Esophagus squamous epithelium (tissue), 5 donors: Measurements from ENCODE around the gene KLHL6. TPM values are rescaled to one million over a fixed set of nuclear protein-coding genes. Genes with fewer than 3 reads are reported as not detected.

Experiments
- DNase-seq: peaks from one replicate; lab custom pipeline; 2025; lab: John Stamatoyannopoulos, UW
- H3K27ac ChIP-seq, 4 donors: fragments of 200-600 bp; sonication (generic); one replicate each; pipeline ENCODE4 v1.5.1; 2016 to 2019; ENCODE audit warnings: mild to moderate bottlenecking in 1 of 4
- H3K27me3 ChIP-seq, 4 donors: fragments of 200-600 bp; sonication (generic); 1 replicate in 3 of 4; 2 replicates in 1 of 4; pipeline versions ENCODE4 v1.5.1 to v1.6.0; 2017 to 2021; ENCODE audit warnings: antibody characterized with exemption in 1 of 4
- H3K36me3 ChIP-seq, 3 donors: fragments of 200-600 bp; sonication (generic); one replicate each; pipeline ENCODE4 v1.5.1; 2016 to 2019
- H3K4me1 ChIP-seq, 3 donors: fragments of 200-600 bp; sonication (generic); one replicate each; pipeline ENCODE4 v1.5.1; 2017 to 2019
- H3K4me3 ChIP-seq, 4 donors: fragments of 200-600 bp; sonication (generic); 1 replicate in 3 of 4; 2 replicates in 1 of 4; pipeline ENCODE4 v1.5.1; 2016 to 2019; ENCODE audit warnings: mild to moderate bottlenecking in 2 of 4, moderate library complexity in 1 of 4
- H3K9me3 ChIP-seq, 3 donors: fragments of 200-600 bp; sonication (generic); one replicate each; pipeline ENCODE4 v1.5.1; 2016 to 2019
- POLR2A ChIP-seq, 4 donors: fragments of 450-650 bp; IDR thresholded peaks; one replicate each; pipeline ENCODE4 v1.6.1; 2017; ENCODE audit warnings: antibody characterized with exemption in 4 of 4, mild to moderate bottlenecking in 4 of 4, moderate library complexity in 3 of 4
- WGBS, 2 donors: methylation state at CpG; one replicate each; pipeline ENCODE4 v1.1.5; 2018; 5-methylcytosine and 5-hydroxymethylcytosine counted together
- intact Hi-C: fragments of 100-400 bp; cut with DNase I; formaldehyde crosslinking; loops from one replicate; pipeline ENCODE4 v1.15.0; 2022
- total RNA-seq, 4 donors: library from RNA; depleted of rRNA; stranded (reverse); fragments of >200 nt; gene quantifications; one replicate each; pipeline ENCODE4 v1.1.0, GENCODE V29; 2016
- TF ChIP-seq, protein P1 (sequence below), 6 experiments: fragments of 450-650 bp in 4 of 6; fragments of 200-600 bp in 2 of 6; sonication (generic) in 2 of 6; IDR thresholded peaks; one replicate each; pipeline ENCODE4 v1.5.1; 2016 to 2019; ENCODE audit warnings: antibody characterized with exemption in 6 of 6, mild to moderate bottlenecking in 4 of 6, moderate library complexity in 4 of 6
- donor health status: DM: yes; HTN: yes; CAD: no.

The KLHL6 gene
- total RNA-seq, 4 donors from 2014 or later, result 0.66 to 2.7 (median 1.8) TPM; not detected in 1

GRCh38 chr3:183460081-183461055 is 95.1 kb downstream of the KLHL6 start:
- TF ChIP-seq, protein P1, sequence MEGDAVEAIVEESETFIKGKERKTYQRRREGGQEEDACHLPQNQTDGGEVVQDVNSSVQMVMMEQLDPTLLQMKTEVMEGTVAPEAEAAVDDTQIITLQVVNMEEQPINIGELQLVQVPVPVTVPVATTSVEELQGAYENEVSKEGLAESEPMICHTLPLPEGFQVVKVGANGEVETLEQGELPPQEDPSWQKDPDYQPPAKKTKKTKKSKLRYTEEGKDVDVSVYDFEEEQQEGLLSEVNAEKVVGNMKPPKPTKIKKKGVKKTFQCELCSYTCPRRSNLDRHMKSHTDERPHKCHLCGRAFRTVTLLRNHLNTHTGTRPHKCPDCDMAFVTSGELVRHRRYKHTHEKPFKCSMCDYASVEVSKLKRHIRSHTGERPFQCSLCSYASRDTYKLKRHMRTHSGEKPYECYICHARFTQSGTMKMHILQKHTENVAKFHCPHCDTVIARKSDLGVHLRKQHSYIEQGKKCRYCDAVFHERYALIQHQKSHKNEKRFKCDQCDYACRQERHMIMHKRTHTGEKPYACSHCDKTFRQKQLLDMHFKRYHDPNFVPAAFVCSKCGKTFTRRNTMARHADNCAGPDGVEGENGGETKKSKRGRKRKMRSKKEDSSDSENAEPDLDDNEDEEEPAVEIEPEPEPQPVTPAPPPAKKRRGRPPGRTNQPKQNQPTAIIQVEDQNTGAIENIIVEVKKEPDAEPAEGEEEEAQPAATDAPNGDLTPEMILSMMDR (IDR thresholded peaks at IDR 0.05), result no peak
- no peak for TF ChIP-seq POLR2A (IDR thresholded peaks at IDR 0.05)
- no peaks in the 10 kb centered on the region for H3K9me3 ChIP-seq
- DNase-seq, result no peak
- H3K27ac ChIP-seq, result no peak overlapping the region
- H3K27me3 ChIP-seq, result no peaks in the 10 kb centered on the region
- no peaks in the 10 kb centered on the region for H3K4me1 ChIP-seq
- no peak overlapping the region for H3K4me3 ChIP-seq
- WGBS, 2 donors, result 83 to 85% methylated on average over 7 of the region's 7 CpGs
- intact Hi-C loops, result no loop called here
- no peaks in the 10 kb centered on the region for H3K36me3 ChIP-seq

DNA sequence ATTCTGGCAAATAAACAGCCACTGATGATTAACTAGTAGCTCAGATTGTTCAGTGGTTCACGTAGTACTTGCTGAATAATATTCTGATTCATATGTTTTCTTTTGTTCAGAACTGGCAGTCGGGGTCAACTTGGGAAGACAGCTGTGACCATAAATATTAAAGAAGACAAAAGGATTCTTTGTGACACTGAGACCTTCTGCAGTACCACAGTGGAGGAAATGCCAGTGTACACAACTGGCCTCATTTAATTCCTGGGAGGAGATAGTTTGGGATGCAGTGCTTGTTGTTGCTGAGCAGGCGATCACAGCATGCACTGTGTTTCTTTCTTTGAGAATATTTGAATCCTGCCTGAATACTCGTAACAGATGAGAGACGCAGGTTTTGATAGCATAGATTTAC is 100.4 kb downstream of the KLHL6 start:
- Histone ChIP-seq H3K27me3 (no peaks in the 10 kb centered on the region), H3K4me1 (peaks cover 0 to under 1% (median 0%) of the 10 kb centered on the region in 3 donors), H3K9me3 (no peaks in the 10 kb centered on the region), H3K4me3 (no peak overlapping the region), H3K27ac (no peak overlapping the region), H3K36me3 (no peaks in the 10 kb centered on the region)
- TF ChIP-seq, protein P1 (IDR thresholded peaks at IDR 0.05), result no peak
- intact Hi-C loops, result no loop called here
- WGBS, 2 donors, result 71 to 77% methylated on average over 5 of the region's 5 CpGs
- no peak for DNase-seq

GRCh38 chr3:183454064-183454463 is 101.4 kb downstream of the KLHL6 start:
- Histone ChIP-seq H3K4me1 (peaks cover 0 to 11% (median 0%) of the 10 kb centered on the region in 3 donors), H3K36me3 (no peaks in the 10 kb centered on the region), H3K27ac (no peak overlapping the region), H3K4me3 (no peak overlapping the region), H3K9me3 (no peaks in the 10 kb centered on the region), H3K27me3 (no peaks in the 10 kb centered on the region)
- TF ChIP-seq POLR2A (IDR thresholded peaks at IDR 0.05), result no peak
- TF ChIP-seq, protein P1 (IDR thresholded peaks at IDR 0.05), result no peak
- no peak for DNase-seq
- intact Hi-C loops, result no loop called here
- WGBS, 2 donors, result 94 to 96% methylated on average over 4 of the region's 4 CpGs

- Histone ChIP-seq H3K36me3 (no peaks in the 10 kb centered on the region), H3K9me3 (no peaks in the 10 kb centered on the region), H3K27ac (peak overlapping the region in 1 of 4 donors; percentile 30), H3K27me3 (no peaks in the 10 kb centered on the region), H3K4me1 (peaks cover 0 to 31% (median 3%) of the 10 kb centered on the region in 3 donors), H3K4me3 (peak overlapping the region in 1 of 4 donors; percentile 37)
- WGBS, 2 donors, result 75 to 92% methylated on average over 1 of the region's 1 CpG
- DNase-seq, result no peak
- intact Hi-C loops, result no loop called here
- TF ChIP-seq, protein P1 (IDR thresholded peaks at IDR 0.05), result no peak
- TF ChIP-seq POLR2A (IDR thresholded peaks at IDR 0.05), result no peak
Measured at GRCh38 chr3:183449791-183450190, 105.7 kb downstream of the KLHL6 start.

GRCh38 chr3:183449391-183449790 is 106.1 kb downstream of the KLHL6 start:
- Histone ChIP-seq H3K36me3 (no peaks in the 10 kb centered on the region), H3K27ac (peak overlapping the region in 1 of 4 donors; percentile 30), H3K4me3 (peak overlapping the region in 1 of 4 donors; percentile 37), H3K9me3 (peaks cover 0 to 2% (median 0%) of the 10 kb centered on the region in 3 donors), H3K27me3 (no peaks in the 10 kb centered on the region), H3K4me1 (peaks cover 0 to 31% (median 3%) of the 10 kb centered on the region in 3 donors)
- WGBS, 2 donors, result 35 to 53% methylated on average over 4 of the region's 4 CpGs
- intact Hi-C loops, result no loop called here
- no peak for TF ChIP-seq POLR2A (IDR thresholded peaks at IDR 0.05)
- TF ChIP-seq, protein P1 (IDR thresholded peaks at IDR 0.05), result no peak
- no peak for DNase-seq
